AG10803 (cell line): ENCODE data around the gene ISG20.

ENCODE experiments used
- DNase-seq: peaks from one replicate; pipeline ENCODE4 v3.0.0; 2010; ENCODE audit warnings: low read depth
- H3K4me3 ChIP-seq: 2 replicates; pipeline ENCODE4 v1.5.1; 2011; ENCODE audit warnings: mild to moderate bottlenecking, low read length, control low read depth
- TF ChIP-seq, protein P1 (sequence below): conservative IDR thresholded peaks from 2 replicates; pipeline ENCODE4 v1.5.1; 2011; ENCODE audit warnings: mild to moderate bottlenecking, low read length, control low read depth, inconsistent platforms

Gene ISG20

GRCh38 chr15:88680241-88681001 is 41.6 kb downstream of the ISG20 start:
- TF ChIP-seq, protein P1, sequence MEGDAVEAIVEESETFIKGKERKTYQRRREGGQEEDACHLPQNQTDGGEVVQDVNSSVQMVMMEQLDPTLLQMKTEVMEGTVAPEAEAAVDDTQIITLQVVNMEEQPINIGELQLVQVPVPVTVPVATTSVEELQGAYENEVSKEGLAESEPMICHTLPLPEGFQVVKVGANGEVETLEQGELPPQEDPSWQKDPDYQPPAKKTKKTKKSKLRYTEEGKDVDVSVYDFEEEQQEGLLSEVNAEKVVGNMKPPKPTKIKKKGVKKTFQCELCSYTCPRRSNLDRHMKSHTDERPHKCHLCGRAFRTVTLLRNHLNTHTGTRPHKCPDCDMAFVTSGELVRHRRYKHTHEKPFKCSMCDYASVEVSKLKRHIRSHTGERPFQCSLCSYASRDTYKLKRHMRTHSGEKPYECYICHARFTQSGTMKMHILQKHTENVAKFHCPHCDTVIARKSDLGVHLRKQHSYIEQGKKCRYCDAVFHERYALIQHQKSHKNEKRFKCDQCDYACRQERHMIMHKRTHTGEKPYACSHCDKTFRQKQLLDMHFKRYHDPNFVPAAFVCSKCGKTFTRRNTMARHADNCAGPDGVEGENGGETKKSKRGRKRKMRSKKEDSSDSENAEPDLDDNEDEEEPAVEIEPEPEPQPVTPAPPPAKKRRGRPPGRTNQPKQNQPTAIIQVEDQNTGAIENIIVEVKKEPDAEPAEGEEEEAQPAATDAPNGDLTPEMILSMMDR, result no peak
- H3K4me3 ChIP-seq, result no peak overlapping the region
- no peak for DNase-seq

- DNase-seq, result no peak
- H3K4me3 ChIP-seq, result no peak overlapping the region
- TF ChIP-seq, protein P1, result no peak
These were observed 42.9 kb downstream of the ISG20 start for GRCh38 chr15:88681610-88682221.

GRCh38 chr15:88684345-88684744 is 45.5 kb downstream of the ISG20 start:
- TF ChIP-seq, protein P1, result no peak
- no peak overlapping the region for H3K4me3 ChIP-seq
- DNase-seq, result no peak

DNA sequence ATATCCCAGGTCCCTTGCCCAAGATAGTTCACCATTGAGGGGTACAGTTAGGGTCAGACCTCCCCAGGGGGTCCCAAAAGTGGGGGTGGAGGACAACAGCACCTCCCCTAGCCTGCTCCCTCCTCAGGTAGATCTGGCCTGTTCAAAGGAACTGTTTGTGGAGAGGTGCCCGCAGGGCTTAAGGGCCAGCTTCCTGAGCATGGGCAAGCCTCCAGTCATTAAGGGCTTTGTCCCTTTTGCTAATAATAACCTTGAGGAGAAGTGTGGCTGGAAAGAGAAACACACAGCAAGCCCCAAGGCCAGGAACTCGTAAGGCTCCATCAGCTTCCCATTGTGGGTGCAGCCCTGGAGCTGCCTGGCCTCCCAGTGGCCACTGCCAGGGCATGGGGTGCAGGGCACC is 47.4 kb downstream of the ISG20 start:
- H3K4me3 ChIP-seq, result no peak overlapping the region
- DNase-seq, result no peak
- TF ChIP-seq, protein P1, result no peak

DNA sequence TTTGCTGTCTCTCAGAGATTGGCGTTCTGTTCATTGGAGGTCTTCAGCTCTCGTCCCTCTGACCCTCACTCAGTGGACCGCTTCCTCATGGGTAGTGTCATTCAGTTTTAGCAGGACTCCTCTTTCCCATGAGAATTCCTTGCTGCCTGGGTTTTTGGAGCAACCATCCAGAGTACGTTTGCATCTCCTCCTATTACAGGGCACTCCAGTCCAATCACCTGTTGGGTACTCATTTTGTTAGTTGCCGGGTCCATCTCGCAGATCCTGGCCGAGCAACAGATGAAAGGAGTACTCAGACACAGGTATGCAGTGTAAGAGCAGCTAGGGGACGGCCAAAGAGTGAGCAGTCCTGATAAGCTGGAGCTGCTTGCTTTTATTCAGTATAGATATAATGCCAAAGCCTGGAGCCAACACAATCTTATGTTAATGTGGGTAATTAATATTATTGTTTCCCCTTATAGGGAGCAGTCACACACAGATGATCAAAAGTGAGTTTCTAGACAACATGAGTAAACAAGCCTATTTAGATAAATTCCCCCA is 49.6 kb downstream of the ISG20 start:
- H3K4me3 ChIP-seq, result no peak overlapping the region
- TF ChIP-seq, protein P1, result no peak
- no peak for DNase-seq

DNA sequence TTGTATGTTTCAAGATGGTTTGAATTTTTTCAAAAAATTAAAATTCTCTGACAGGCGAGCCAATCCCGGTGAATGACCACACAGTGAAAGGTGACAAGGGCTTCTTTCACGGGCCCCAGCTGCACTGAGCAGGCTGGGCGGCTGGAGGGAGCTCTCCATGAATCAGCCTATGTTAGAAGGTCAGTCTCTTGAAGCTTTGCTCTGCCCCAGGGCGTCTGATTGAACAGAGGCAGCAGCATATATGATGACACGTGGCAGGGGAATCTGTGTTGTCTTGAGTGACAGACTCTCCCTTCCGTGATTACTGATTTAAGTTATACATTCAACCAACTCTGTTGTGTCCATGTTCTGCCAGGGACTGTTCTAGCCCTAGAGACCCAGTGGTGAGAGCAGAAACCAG is 51.5 kb downstream of the ISG20 start:
- no peak for DNase-seq
- H3K4me3 ChIP-seq, result no peak overlapping the region
- TF ChIP-seq, protein P1, result no peak

DNA sequence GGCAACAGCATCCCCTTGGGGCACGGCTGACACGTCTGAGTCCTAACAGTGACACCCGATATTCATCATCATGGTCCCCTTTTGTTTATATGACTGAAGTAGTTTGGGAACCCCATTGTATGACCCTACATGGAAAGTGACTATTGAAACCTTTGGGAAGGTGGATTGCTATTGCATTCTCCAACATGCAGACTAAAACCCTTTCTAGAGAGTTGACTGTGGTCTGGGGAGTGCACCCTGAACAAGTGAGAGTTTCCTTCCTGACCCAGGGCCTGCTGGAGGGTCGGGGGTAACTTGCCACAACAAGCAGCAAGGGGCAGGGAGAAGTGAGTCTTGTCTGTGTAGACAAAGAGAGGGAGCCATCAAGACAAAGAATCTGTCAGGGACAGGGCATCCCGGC is 54.4 kb downstream of the ISG20 start:
- no peak overlapping the region for H3K4me3 ChIP-seq
- TF ChIP-seq, protein P1, result no peak
- no peak for DNase-seq
